HG02571 (cell line): ENCODE results near the gene AP2B1.
"Not testable (repeated sequence)": the region's sequence is repeated elsewhere in the genome, so short reads cannot be mapped to it uniquely, and the experiment has no call there.

Source experiments
- ATAC-seq: cut with Tn5 transposase; IDR thresholded peaks from one replicate; pipeline ENCODE4 v1.9.1; 2021; ENCODE audit warnings: mild to moderate bottlenecking, moderate library complexity; ENCODE audit not compliant: unreplicated experiment

Gene AP2B1

GRCh38 chr17:35693662-35694061, 106.5 kb downstream of the AP2B1 start:
- no peak for ATAC-seq

DNA sequence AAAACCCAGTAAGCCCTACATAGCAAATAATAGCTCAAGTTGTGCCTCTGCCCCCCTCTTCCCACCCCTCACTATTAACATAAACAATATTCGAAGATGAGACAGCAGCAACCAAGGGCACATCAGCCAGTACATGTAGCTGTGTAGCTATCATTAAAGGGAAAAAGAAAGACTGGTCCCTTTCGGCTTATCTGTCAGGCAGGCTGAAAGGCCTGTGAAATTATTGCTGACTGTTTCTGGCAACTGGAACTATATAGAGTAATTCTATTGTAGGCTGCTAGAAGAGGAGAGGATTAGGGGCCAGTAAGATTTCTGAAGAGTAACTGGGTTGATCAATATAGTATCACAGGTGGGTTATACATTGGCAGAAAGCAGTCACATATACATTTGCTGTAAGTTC, 107.8 kb downstream of the AP2B1 start:
- no peak for ATAC-seq

DNA sequence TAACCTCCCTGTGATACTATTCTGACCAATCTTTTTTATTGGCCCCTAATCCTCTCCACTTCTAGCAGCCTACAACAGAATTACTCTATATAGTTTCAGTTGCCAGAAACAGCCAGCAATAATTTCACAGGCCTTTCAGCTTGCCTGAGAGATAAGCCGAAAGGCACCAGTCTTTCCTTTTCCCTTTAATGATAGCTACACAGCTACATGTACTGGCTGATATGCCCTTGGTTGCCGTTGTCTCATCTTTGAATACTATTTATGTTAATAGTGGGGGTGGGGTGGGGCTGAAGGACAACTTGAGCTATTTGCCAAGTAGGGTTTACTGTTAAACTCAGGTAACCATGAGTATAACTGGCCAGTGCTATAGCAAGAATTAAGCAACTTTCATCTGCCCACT, 108.5 kb downstream of the AP2B1 start:
- ATAC-seq, result no peak

DNA sequence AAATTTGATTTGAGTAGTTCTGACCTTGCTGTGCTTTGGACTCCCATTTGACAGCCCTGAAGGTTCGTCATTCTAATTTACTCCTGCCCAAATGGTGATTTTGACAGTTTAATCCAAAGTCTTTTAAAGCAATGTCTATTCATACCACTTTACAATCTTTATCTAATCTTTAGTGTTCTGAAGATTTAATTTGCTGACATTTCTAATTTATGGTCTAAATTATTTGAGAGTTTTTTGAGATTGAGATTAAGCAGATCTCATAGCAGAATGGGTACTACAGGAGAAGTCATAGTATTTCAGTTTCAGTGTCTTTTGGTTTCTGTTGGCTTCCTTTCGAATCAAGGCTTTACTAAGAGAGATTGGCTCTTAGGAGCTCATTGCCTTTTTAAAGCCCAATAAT, 111.7 kb downstream of the AP2B1 start:
- no peak for ATAC-seq

GRCh38 chr17:35700150-35700549, 113.0 kb downstream of the AP2B1 start:
- ATAC-seq, result no peak

DNA sequence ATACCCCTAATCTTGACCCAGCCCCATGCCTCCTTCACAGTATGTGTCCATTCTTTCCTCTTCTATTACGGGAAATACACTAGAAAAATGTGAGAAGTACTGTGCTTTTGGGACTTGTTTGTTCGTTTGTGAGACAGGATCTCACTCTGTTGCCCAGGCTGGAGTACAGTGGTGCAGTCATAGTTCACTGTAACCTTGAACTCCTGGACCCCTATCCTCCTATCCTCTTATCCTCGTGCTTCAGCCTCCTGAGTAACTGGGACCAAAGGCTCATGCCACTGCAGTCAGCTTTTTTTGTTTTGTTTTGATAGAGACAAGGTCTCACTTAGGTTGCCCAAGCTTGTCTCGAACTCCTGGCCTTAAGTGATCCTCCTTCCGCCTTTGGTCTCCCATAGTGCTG, 114.4 kb downstream of the AP2B1 start:
- no peak for ATAC-seq

GRCh38 chr17:35703308-35703707, 116.2 kb downstream of the AP2B1 start:
- ATAC-seq, result not testable (repeated sequence)

- ATAC-seq, result no peak
Measured at GRCh38 chr17:35705230-35705629, 118.1 kb downstream of the AP2B1 start.

DNA sequence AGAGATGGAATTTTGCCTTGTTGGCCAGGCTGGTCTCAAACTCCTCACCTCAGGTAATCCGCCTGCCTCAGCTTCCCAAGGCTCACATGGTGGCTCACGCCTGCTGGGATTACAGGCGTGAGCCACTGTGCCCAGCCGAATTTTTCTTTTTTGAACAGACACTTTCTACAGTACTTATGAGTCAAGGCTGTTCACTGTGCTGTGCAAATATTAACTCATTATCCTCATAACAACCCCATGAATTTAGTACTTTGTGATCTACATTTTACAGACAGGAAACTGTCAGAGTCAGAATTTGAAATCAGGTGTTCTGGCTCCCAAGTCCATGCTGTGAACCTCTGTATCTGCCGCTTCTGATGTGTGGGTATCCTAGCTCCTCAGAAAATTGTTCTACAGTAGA, 118.6 kb downstream of the AP2B1 start:
- no peak for ATAC-seq

- ATAC-seq, result no peak
Measured at GRCh38 chr17:35708149-35708548, 121.0 kb downstream of the AP2B1 start.

DNA sequence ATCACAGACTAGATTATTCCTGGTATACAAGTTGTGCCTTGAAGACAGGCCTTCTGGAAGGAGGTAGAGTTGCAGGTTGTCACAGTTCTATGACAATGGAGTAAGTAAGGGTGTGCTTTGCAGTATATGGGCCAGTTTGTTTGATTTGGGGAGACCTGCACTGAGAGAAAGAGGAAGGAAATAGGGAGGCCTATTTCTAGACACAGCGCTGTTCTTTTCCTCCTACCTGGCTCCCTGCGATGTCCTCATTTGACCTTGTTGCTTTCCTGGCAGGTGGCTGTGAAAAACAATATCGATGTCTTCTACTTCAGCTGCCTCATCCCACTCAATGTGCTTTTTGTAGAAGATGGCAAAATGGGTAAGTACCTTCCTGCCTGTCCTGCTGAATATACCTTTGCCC, 121.8 kb downstream of the AP2B1 start:
- ATAC-seq, result no peak

GRCh38 chr17:35709874-35710273, 122.8 kb downstream of the AP2B1 start:
- ATAC-seq, result no peak

DNA sequence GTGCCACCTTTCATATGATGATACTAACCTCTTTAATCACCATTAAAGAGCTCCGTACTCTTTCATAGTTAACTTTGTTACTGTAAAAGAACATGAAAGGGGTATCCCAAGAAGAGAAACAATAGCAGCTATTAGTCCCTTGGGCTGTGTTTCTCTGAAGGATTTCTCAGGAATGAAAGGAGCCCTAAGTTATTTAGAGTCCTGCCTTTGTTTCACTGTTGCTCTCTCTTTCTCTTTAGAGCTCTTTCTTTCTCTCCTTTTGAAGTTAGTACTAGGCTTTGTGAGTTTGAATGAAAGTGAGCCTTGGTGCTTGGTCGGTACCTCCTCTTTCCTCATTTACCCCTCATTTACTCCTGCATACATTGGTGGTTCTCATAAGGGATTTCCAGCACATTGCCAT, 123.8 kb downstream of the AP2B1 start:
- ATAC-seq, result no peak

DNA sequence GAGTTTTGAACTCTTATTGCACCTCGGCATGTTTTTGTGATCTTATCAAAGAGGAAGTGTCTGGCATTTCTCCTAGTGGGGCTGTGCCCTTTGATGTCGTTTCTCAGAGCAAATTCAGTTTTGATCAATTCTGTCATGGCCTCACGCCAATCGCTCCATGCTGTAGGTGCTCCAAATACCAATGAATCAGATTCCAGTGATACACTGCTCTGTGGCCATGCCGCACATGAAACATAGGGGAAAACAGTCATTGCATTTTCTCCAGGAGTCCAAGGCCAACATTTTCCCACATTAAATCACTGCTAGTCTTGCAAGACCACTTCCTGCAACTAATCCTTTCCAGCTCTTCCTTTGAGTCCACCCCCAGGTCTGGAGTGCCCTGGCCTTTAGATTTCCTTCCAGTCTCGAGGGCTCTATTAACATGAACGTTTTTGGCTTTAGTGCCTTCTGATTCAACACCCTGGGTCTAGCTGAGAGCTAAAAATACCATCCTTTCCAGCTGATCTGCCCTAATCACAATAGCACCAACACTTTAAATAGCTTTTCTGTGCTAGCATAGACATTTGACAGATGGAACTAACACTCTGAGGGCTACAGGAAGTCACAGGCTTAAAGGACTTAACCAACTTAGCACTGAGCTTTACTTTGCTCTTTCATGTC, 126.1 kb downstream of the AP2B1 start:
- ATAC-seq, result no peak

- no peak for ATAC-seq
Measured at GRCh38 chr17:35714988-35715387, 127.9 kb downstream of the AP2B1 start.

DNA sequence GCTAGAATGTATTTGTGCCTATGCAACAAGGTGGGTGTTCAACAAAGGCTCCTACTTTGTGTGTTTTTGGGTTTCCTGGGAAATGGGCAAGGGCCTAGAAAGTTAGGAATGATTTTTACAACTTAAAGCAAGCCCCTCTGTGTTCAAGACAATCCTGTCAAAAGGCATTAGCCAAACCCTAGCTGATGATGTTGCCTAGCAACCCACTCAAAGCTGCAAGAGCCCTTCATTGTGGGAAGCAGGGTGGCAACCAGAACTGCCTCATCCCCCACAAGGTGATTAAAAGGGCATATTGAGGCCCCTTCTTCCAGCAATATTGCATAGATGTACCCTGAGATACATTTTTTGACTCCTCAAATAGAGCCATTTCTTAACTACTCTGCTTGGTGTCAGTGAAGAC, 128.3 kb downstream of the AP2B1 start:
- no peak for ATAC-seq

DNA sequence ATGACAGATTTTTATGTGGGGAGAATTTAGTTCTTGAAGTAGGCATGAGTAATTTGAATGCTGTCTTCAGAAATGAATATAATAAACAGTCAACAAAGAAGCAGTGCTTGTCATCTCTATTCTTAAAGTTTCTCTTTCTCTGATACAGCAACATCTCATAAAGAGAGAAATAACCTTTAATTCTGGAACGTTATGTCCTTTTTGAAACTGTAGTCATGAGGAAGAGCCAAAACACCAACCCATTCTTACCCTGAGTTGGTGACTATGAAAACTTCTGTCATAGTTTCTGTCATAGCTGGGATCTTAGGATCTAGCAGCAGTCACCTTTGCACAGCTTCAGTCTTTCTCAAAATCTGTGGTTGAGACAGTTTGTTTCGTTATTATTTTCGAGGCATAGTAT, 129.1 kb downstream of the AP2B1 start:
- ATAC-seq, result no peak

DNA sequence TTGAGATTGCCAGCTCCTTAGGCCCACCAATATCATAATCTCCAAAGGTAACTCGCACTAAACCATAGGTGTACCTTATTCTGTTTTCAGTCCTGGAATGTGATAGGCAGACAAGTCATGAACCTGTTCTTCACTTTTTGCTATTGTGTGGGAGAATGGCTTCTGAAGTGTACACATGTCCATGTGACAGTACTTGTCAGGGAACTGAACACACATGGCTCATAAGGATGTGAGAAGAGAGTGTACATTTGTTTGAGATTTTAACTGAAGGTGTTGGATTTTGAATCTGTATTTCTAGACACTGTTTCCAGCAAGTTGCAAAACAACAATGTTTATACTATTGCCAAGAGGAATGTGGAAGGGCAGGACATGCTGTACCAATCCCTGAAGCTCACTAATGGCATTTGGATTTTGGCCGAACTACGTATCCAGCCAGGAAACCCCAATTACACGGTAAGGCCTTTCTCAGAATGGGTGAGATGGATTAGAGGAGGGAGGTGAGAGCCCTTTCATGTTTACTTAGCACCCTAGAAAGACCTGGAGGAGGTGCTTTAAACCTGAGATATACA, 129.9 kb downstream of the AP2B1 start:
- no peak for ATAC-seq

- no peak for ATAC-seq
Measured at GRCh38 chr17:35717475-35717874, 130.4 kb downstream of the AP2B1 start.

DNA sequence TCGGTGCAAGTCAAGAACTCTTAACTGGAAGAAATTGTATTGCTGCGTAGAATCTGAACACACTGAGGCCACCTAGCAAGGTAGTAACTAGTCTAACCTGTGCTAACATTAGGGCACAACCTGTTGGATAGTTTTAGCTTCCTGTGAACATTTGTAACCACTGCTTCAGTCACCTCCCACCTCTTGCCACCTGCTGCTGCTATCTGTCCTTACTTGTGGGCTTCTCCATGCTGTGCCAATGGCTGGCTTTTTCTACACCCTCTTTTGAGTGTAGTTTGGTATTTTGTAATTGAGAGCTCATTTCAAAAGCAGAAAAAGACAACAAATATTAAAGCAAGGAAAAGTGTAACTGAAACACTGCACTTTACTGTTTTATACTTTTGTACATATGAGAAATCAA, 136.6 kb downstream of the AP2B1 start:
- ATAC-seq, result no peak

DNA sequence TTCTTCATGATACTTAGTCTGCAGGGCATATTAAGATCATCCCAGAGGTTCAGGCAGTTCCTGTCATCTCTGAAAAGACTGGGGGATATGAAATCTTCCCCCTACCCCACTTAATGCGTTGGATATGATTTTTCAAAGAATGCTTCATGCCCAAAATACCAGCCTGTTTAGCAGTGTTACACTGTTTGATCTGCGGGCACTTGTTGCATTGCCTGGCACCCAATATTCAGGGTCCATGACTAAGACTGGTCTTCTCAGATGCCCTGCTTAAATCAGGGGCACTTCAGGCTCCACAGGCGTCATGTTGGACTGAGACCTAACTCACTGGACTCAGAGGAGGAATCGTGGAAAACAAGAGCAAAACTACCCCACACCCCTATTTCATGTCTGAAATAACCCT, 137.9 kb downstream of the AP2B1 start:
- no peak for ATAC-seq

DNA sequence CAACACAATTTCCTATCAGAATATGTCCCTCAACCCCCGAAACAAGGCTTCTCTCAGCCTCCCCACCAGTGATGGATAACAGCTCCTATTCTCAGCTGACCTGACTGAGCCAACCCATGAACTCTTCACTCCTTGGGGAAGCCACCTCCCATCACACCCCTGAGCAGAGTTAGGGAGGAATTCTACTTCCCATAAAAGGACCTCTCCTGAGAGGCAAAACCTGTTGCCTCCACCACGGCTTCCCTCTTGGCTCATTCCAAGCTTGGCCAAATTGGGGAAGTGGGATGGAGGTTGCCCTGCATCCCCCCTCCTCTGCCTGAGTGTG, 138.6 kb downstream of the AP2B1 start:
- no peak for ATAC-seq
